B cell (primary cell): ENCODE data around the gene PDLIM5. TPM values are rescaled to one million over a fixed set of nuclear protein-coding genes. Genes with fewer than 3 reads are reported as not detected.

Experiments used
- ATAC-seq: fragments of 200-7000 bp; cut with Tn5 transposase; one replicate; pipeline ENCODE4 v1.10.0; 2021; ENCODE audit warnings: low read depth, mild to moderate bottlenecking, moderate number of reproducible peaks, moderate library complexity
- CTCF ChIA-PET: fragments of 350-600 bp; sonication (Branson Sonifier 250); formaldehyde crosslinking; loops from one replicate; lab custom pipeline; 2021; ENCODE audit warnings: antibody characterized with exemption, inconsistent platforms; lab: Charles Lee
- POLR2A ChIA-PET: fragments of 350-600 bp; sonication (Branson Sonifier 250); formaldehyde crosslinking; loops from one replicate; lab custom pipeline; 2021; ENCODE audit warnings: antibody characterized with exemption; lab: Charles Lee
- DNase-seq: peaks from one replicate; pipeline ENCODE4 v3.0.0; 2013
- H2AFZ ChIP-seq: 2 replicates; pipeline ENCODE4 v1.6.1; 2012; ENCODE audit warnings: mild to moderate bottlenecking, low read depth, low read length; ENCODE audit not compliant: insufficient read depth, poor library complexity, severe bottlenecking
- H3K27ac ChIP-seq, 2 donors: 1 replicate in 1 of 2; 2 replicates in 1 of 2; pipeline ENCODE4 v1.5.1; 2012 to 2013; ENCODE audit warnings: low read length in 2 of 2, mild to moderate bottlenecking in 2 of 2, moderate library complexity in 1 of 2
- H3K27me3 ChIP-seq, 4 experiments: fragments of 200-600 bp in 1 of 4; sonication (generic) in 1 of 4; replicated peaks in 1 of 4; 1 replicate in 2 of 4; 2 replicates in 2 of 4; pipeline versions ENCODE4 v1.6.1 to v1.7.0; 2013 to 2016; ENCODE audit warnings: low read length in 3 of 4, mild to moderate bottlenecking in 2 of 4, mixed read lengths in 1 of 4, moderate library complexity in 1 of 4; ENCODE audit not compliant: insufficient read depth in 4 of 4, control insufficient read depth in 3 of 4; ENCODE audit errors: control extremely low read depth in 1 of 4
- H3K36me3 ChIP-seq, 2 experiments: replicated peaks in 1 of 2; 1 replicate in 1 of 2; 2 replicates in 1 of 2; pipeline versions ENCODE4 v1.6.1 to v1.7.1; 2013; ENCODE audit warnings: low read length in 1 of 2; ENCODE audit not compliant: insufficient read depth in 2 of 2, control insufficient read depth in 1 of 2; ENCODE audit errors: control extremely low read depth in 1 of 2, extremely low read depth in 1 of 2
- H3K4me1 ChIP-seq, 2 donors: fragments of 200-600 bp in 1 of 2; sonication (generic) in 1 of 2; 1 replicate in 1 of 2; 2 replicates in 1 of 2; pipeline versions ENCODE4 v1.5.1 to v1.6.1; 2013 to 2017; ENCODE audit warnings: low read length in 2 of 2; ENCODE audit not compliant: control insufficient read depth in 2 of 2, insufficient read depth in 2 of 2
- H3K4me2 ChIP-seq: replicated peaks from 2 replicates; pipeline ENCODE3; 2012; ENCODE audit warnings: mild to moderate bottlenecking, low read depth, low read length; ENCODE audit not compliant: poor library complexity, severe bottlenecking
- H3K4me3 ChIP-seq, 5 experiments: fragments of 200-600 bp in 1 of 5; sonication (generic) in 1 of 5; 1 replicate in 3 of 5; 2 replicates in 2 of 5; pipeline versions ENCODE4 v1.5.1 to v1.7.0; 2011 to 2016; ENCODE audit warnings: low read length in 4 of 5, mild to moderate bottlenecking in 4 of 5, low read depth in 2 of 5, control low read depth in 1 of 5, moderate library complexity in 1 of 5; ENCODE audit not compliant: insufficient read depth in 1 of 5; ENCODE audit errors: control extremely low read depth in 1 of 5, extremely low read depth in 1 of 5
- H3K79me2 ChIP-seq: fragments of 200-600 bp; sonication (generic); one replicate; pipeline ENCODE4 v1.6.0; 2016; ENCODE audit warnings: low read length; ENCODE audit not compliant: control insufficient read depth, insufficient read depth
- H3K9ac ChIP-seq: fragments of 200-600 bp; sonication (generic); 2 replicates; pipeline ENCODE4 v1.6.1; 2017; ENCODE audit warnings: mild to moderate bottlenecking, low read length, moderate library complexity
- H3K9me3 ChIP-seq, 3 donors: one replicate each; pipeline versions ENCODE4 v1.6.1 to v1.7.1; 2013; ENCODE audit warnings: low read length in 2 of 3; ENCODE audit not compliant: control insufficient read depth in 2 of 3, insufficient read depth in 1 of 3; ENCODE audit errors: control extremely low read depth in 1 of 3
- H4K20me1 ChIP-seq: 2 replicates; pipeline ENCODE4 v1.6.0; 2012; ENCODE audit warnings: mild to moderate bottlenecking, low read length; ENCODE audit not compliant: insufficient read depth, control insufficient read depth, poor library complexity, severe bottlenecking
- H3K27ac Mint-ChIP-seq: one replicate; pipeline ENCODE4 v1.8.0; 2021; ENCODE audit warnings: mixed read lengths
- H3K27me3 Mint-ChIP-seq: one replicate; pipeline ENCODE4 v1.8.0; 2021; ENCODE audit warnings: mixed read lengths
- H3K4me1 Mint-ChIP-seq: one replicate; pipeline ENCODE4 v1.8.0; 2021; ENCODE audit warnings: mixed read lengths
- H3K4me3 Mint-ChIP-seq: one replicate; pipeline ENCODE4 v1.8.0; 2021; ENCODE audit warnings: mixed read lengths
- H3K9me3 Mint-ChIP-seq: one replicate; pipeline ENCODE4 v1.8.0; 2022; ENCODE audit warnings: mixed read lengths; ENCODE audit not compliant: insufficient read depth
- EZH2 ChIP-seq: IDR thresholded peaks from 2 replicates; pipeline ENCODE4 v1.6.1; 2012; ENCODE audit warnings: borderline replicate concordance, low read depth, mild to moderate bottlenecking, moderate library complexity, low read length; ENCODE audit not compliant: insufficient read depth, poor library complexity, severe bottlenecking
- WGBS: methylation state at CpG from one replicate; pipeline ENCODE4 v1.1.5; 2013; ENCODE audit warnings: missing lambda C conversion rate; ENCODE audit not compliant: insufficient coverage; 5-methylcytosine and 5-hydroxymethylcytosine counted together
- intact Hi-C: fragments of 100-400 bp; cut with micrococcal nuclease; formaldehyde crosslinking; loops from one replicate; pipeline ENCODE4 v1.10.0; 2022
- polyA plus RNA-seq: library from polyadenylated mRNA; depleted of rRNA; stranded (reverse); fragments of >200 nt; gene quantifications from 2 replicates; pipeline ENCODE4 v1.2.3, GENCODE V29; 2012
- total RNA-seq, 2 donors: library from RNA; stranded (reverse); fragments of 120-200 nt in 1 of 2; gene quantifications; 1 replicate in 1 of 2; 2 replicates in 1 of 2; pipeline versions ENCODE4 v1.2.3 to v1.2.4, GENCODE V29; 2013 to 2022
- TF ChIP-seq, protein P1 (sequence below): fragments of 200-600 bp; IDR thresholded peaks from one replicate; pipeline ENCODE4 v1.8.0; 2022; ENCODE audit warnings: antibody characterized with exemption, mild to moderate bottlenecking

PDLIM5 gene
- total and polyA plus RNA-seq, 2 donors (not counting 1 experiment from before 2014, with no cell fraction given): 24.0 to 30.2 TPM

GRCh38 chr4:94629837-94630236 lies 178.1 kb downstream of the PDLIM5 start:
- CTCF ChIA-PET: no interaction called here

GRCh38 chr4:94634271-94634670 lies 182.5 kb downstream of the PDLIM5 start:
- DNase-seq (no peak), ATAC-seq (no peak)
- Mint-ChIP-seq H3K4me1 (no peaks in the 10 kb centered on the region), H3K9me3 (no peaks in the 10 kb centered on the region), H3K4me3 (no peak overlapping the region), H3K27me3 (no peaks in the 10 kb centered on the region), H3K27ac (no peak overlapping the region)
- Histone ChIP-seq H3K4me2 (no peak overlapping the region), H3K4me3 (no peak overlapping the region), H3K9me3 (no peaks in the 10 kb centered on the region), H3K36me3 (no peaks in the 10 kb centered on the region), H3K27me3 (no peaks in the 10 kb centered on the region), H3K9ac (no peak overlapping the region), H3K79me2 (no peaks in the 10 kb centered on the region), H2AFZ (no peak overlapping the region), H4K20me1 (no peaks in the 10 kb centered on the region), H3K4me1 (no peaks in the 10 kb centered on the region), H3K27ac (no peak overlapping the region)
- intact Hi-C loops: no loop called here
- no CpG with 5 or more reads among the region's 2 CpGs for WGBS
- TF ChIP-seq, protein P1, sequence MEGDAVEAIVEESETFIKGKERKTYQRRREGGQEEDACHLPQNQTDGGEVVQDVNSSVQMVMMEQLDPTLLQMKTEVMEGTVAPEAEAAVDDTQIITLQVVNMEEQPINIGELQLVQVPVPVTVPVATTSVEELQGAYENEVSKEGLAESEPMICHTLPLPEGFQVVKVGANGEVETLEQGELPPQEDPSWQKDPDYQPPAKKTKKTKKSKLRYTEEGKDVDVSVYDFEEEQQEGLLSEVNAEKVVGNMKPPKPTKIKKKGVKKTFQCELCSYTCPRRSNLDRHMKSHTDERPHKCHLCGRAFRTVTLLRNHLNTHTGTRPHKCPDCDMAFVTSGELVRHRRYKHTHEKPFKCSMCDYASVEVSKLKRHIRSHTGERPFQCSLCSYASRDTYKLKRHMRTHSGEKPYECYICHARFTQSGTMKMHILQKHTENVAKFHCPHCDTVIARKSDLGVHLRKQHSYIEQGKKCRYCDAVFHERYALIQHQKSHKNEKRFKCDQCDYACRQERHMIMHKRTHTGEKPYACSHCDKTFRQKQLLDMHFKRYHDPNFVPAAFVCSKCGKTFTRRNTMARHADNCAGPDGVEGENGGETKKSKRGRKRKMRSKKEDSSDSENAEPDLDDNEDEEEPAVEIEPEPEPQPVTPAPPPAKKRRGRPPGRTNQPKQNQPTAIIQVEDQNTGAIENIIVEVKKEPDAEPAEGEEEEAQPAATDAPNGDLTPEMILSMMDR: no peak
- TF ChIP-seq EZH2: no peak
- ChIA-PET CTCF (no interaction called here), POLR2A (no interaction called here)

More at GRCh38 chr4:94629837-94630236, 178.1 kb downstream of the PDLIM5 start:
- Histone ChIP-seq H3K9ac (no peak overlapping the region), H4K20me1 (no peaks in the 10 kb centered on the region), H3K4me1 (no peaks in the 10 kb centered on the region), H3K27ac (no peak overlapping the region), H3K4me3 (no peak overlapping the region), H3K36me3 (no peaks in the 10 kb centered on the region), H2AFZ (no peak overlapping the region), H3K9me3 (no peaks in the 10 kb centered on the region), H3K79me2 (no peaks in the 10 kb centered on the region), H3K4me2 (no peak overlapping the region), H3K27me3 (no peaks in the 10 kb centered on the region)
- no peak for TF ChIP-seq EZH2
- TF ChIP-seq, protein P1: no peak
- Mint-ChIP-seq H3K27ac (no peak overlapping the region), H3K4me3 (no peak overlapping the region), H3K27me3 (no peaks in the 10 kb centered on the region), H3K9me3 (no peaks in the 10 kb centered on the region), H3K4me1 (no peaks in the 10 kb centered on the region)
- WGBS: no CpG with 5 or more reads among the region's 2 CpGs
- intact Hi-C loops: no loop called here
- no peak for DNase-seq
- ATAC-seq: no peak
- POLR2A ChIA-PET: no interaction called here
